ENCODE data around the gene HACE1.
"Not testable (repeated sequence)": the region's sequence is repeated elsewhere in the genome, so short reads cannot be mapped to it uniquely, and the experiment has no call there.

The HACE1 gene

GRCh38 chr6:104754788-104755409 lies 104.8 kb downstream of the HACE1 start:
- DNase-seq (ENCODE audit: low read depth), result no peak
- H3K4me3 ChIP-seq (ENCODE audit: low read depth, low read length), result no peak overlapping the region

- no peak for DNase-seq (ENCODE audit: low read depth)
- H3K4me3 ChIP-seq (ENCODE audit: low read depth, low read length), result no peak overlapping the region
Observed at GRCh38 chr6:104753251-104753650, 106.5 kb downstream of the HACE1 start.

- no peak overlapping the region for H3K4me3 ChIP-seq (ENCODE audit: low read depth, low read length)
- no peak for DNase-seq (ENCODE audit: low read depth)
Observed at GRCh38 chr6:104750449-104750848, 109.3 kb downstream of the HACE1 start.

- H3K4me3 ChIP-seq (ENCODE audit: low read depth, low read length); DNase-seq (ENCODE audit: low read depth): not testable (repeated sequence)
Observed at GRCh38 chr6:104739124-104739523, 120.6 kb downstream of the HACE1 start.

GRCh38 chr6:104737567-104737966 lies 122.2 kb downstream of the HACE1 start:
- not testable (repeated sequence) for H3K4me3 ChIP-seq (ENCODE audit: low read depth, low read length); DNase-seq (ENCODE audit: low read depth)

- H3K4me3 ChIP-seq (ENCODE audit: low read depth, low read length), result no peak overlapping the region
- no peak for DNase-seq (ENCODE audit: low read depth)
Observed at GRCh38 chr6:104736545-104736944, 123.2 kb downstream of the HACE1 start.

- H3K4me3 ChIP-seq (ENCODE audit: low read depth, low read length), result no peak overlapping the region
- no peak for DNase-seq (ENCODE audit: low read depth)
Observed at GRCh38 chr6:104730450-104730849, 129.3 kb downstream of the HACE1 start.

GRCh38 chr6:104729433-104729832 lies 130.3 kb downstream of the HACE1 start:
- DNase-seq (ENCODE audit: low read depth), result no peak
- H3K4me3 ChIP-seq (ENCODE audit: low read depth, low read length), result no peak overlapping the region

GRCh38 chr6:104728448-104728847 lies 131.3 kb downstream of the HACE1 start:
- no peak for DNase-seq (ENCODE audit: low read depth)
- no peak overlapping the region for H3K4me3 ChIP-seq (ENCODE audit: low read depth, low read length)

- no peak overlapping the region for H3K4me3 ChIP-seq (ENCODE audit: low read depth, low read length)
- DNase-seq (ENCODE audit: low read depth), result no peak
Observed at GRCh38 chr6:104718672-104719071, 141.0 kb downstream of the HACE1 start.

- DNase-seq (ENCODE audit: low read depth), result no peak
- no peak overlapping the region for H3K4me3 ChIP-seq (ENCODE audit: low read depth, low read length)
Observed at GRCh38 chr6:104716858-104717257, 142.9 kb downstream of the HACE1 start.

- H3K4me3 ChIP-seq (ENCODE audit: low read depth, low read length), result no peak overlapping the region
- no peak for DNase-seq (ENCODE audit: low read depth)
Observed at GRCh38 chr6:104714796-104715195, 144.9 kb downstream of the HACE1 start.

- no peak overlapping the region for H3K4me3 ChIP-seq (ENCODE audit: low read depth, low read length)
- DNase-seq (ENCODE audit: low read depth), result no peak
Observed at GRCh38 chr6:104713982-104714381, 145.7 kb downstream of the HACE1 start.

- peak; percentile 85 for DNase-seq (ENCODE audit: low read depth)
- no peak overlapping the region for H3K4me3 ChIP-seq (ENCODE audit: low read depth, low read length)
Observed at GRCh38 chr6:104711371-104711770, 148.3 kb downstream of the HACE1 start.

GRCh38 chr6:104710543-104711335 lies 149.0 kb downstream of the HACE1 start:
- H3K4me3 ChIP-seq (ENCODE audit: low read depth, low read length), result no peak overlapping the region
- no peak for DNase-seq (ENCODE audit: low read depth)

GRCh38 chr6:104705916-104706442 lies 153.7 kb downstream of the HACE1 start:
- no peak for DNase-seq (ENCODE audit: low read depth)
- no peak overlapping the region for H3K4me3 ChIP-seq (ENCODE audit: low read depth, low read length)

GRCh38 chr6:104705095-104705707 lies 154.5 kb downstream of the HACE1 start:
- H3K4me3 ChIP-seq (ENCODE audit: low read depth, low read length), result no peak overlapping the region
- DNase-seq (ENCODE audit: low read depth), result peak; percentile 67

- DNase-seq (ENCODE audit: low read depth), result no peak
- no peak overlapping the region for H3K4me3 ChIP-seq (ENCODE audit: low read depth, low read length)
Observed at GRCh38 chr6:104704191-104704590, 155.5 kb downstream of the HACE1 start.

GRCh38 chr6:104702126-104702841 lies 157.4 kb downstream of the HACE1 start:
- no peak overlapping the region for H3K4me3 ChIP-seq (ENCODE audit: low read depth, low read length)
- no peak for DNase-seq (ENCODE audit: low read depth)
